Erythroblast (primary cell): Measurements from ENCODE around the gene WDR31.

ENCODE experiments used
- GATA1 ChIP-seq: IDR thresholded peaks from 2 replicates; pipeline ENCODE4 v1.6.1; 2011; ENCODE audit warnings: low read depth, mild to moderate bottlenecking, control low read depth, low read length, moderate library complexity
- POLR2A ChIP-seq: IDR thresholded peaks from 2 replicates; pipeline ENCODE4 v1.6.1; 2011; ENCODE audit warnings: mild to moderate bottlenecking, low read length

GRCh38 chr9:113307396-113307975 lies 32.6 kb downstream of the WDR31 start:
- TF ChIP-seq POLR2A (no peak), GATA1 (no peak)
